GM23248 (cell line): Measurements from ENCODE around the gene PLA2G2C.

Source experiments
- EZH2 ChIP-seq: fragments of 200-600 bp; sonication (generic); IDR thresholded peaks from 2 replicates; pipeline ENCODE4 v1.6.1; 2018; ENCODE audit warnings: antibody characterized with exemption, mild to moderate bottlenecking; ENCODE audit not compliant: insufficient read depth, poor library complexity, severe bottlenecking
- EZH2phosphoT487 ChIP-seq: fragments of 200-600 bp; sonication (generic); IDR thresholded peaks from 2 replicates; pipeline ENCODE4 v1.6.1; 2018; ENCODE audit warnings: antibody characterized with exemption, moderate library complexity, mild to moderate bottlenecking, low read depth; ENCODE audit not compliant: insufficient read depth

DNA sequence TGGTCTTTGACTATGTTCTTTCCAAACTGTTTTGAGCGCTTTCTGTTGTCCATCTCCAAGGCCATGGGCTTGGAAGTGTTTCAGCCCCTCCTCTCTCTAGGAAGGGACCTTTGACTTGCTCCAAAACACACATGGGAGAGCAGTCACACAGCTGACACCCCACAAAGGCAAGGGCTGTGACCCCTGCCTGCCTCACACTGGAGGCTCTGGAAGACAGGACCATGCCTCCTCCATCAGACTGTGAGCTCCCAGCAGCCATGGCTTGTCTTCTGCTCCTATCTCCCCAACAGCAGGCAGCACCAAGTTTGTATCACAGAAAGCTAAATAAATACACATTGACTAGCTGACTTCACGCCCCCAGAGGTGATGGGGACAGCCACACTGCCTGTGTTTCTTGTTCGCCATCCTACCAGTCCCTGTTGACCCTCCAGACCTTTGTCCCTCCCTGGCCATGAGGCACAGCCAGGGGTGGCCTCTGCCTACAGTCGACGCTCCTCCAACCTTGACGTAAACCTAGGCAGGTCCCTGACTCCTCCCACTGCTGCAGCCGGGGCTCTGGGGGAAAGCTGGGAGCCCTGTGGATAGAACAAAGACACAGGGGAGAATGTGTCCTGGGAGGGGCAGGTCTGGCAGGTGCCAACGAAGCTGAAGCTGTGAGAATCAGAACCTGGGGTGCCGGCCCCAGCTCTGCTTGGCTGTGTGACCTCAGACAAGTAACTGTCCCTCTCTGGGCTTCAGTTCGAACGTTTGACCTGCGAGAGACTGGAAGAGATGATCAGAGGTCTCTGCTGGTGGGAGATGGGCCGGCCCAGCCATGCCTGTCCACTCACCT is 42.4 kb downstream of the PLA2G2C start:
- TF ChIP-seq EZH2 (no peak), EZH2phosphoT487 (no peak)
